BJ (cell line): Measurements from ENCODE around the gene ELFN2. TPM values are rescaled to one million over a fixed set of nuclear protein-coding genes. Genes with fewer than 3 reads are reported as not detected.

Experiments used
- CTCF ChIA-PET: fragments of 350-600 bp; formaldehyde crosslinking; extraction: SDS; loops from one replicate; lab custom pipeline; 2021; ENCODE audit warnings: antibody characterized with exemption, inconsistent platforms; lab: Yijun Ruan, JAX
- POLR2A ChIA-PET: fragments of 300-600 bp; sonication (Branson Sonifier 250); formaldehyde crosslinking; extraction: SDS; loops from one replicate; lab custom pipeline; 2021; ENCODE audit warnings: antibody characterized with exemption; lab: Charles Lee
- DNase-seq: peaks from one replicate; pipeline ENCODE4 v3.0.0-alpha.2; 2011; ENCODE audit warnings: low read depth
- H3K27me3 ChIP-seq: 2 replicates; pipeline ENCODE4 v1.6.0; 2011; ENCODE audit warnings: low read length; ENCODE audit not compliant: control insufficient read depth, insufficient read depth
- H3K36me3 ChIP-seq: 2 replicates; pipeline ENCODE4 v1.5.1; 2011; ENCODE audit warnings: low read length; ENCODE audit not compliant: control insufficient read depth, insufficient read depth
- H3K4me3 ChIP-seq: 2 replicates; pipeline ENCODE4 v1.5.1; 2011; ENCODE audit warnings: low read depth, mild to moderate bottlenecking, control low read depth, low read length
- CTCF ChIP-seq: IDR thresholded peaks from 2 replicates; pipeline ENCODE4 v1.5.1; 2011; ENCODE audit warnings: low read depth, mild to moderate bottlenecking, control low read depth, inconsistent platforms, low read length, moderate library complexity; ENCODE audit not compliant: insufficient read depth
- polyA plus RNA-seq: library from polyadenylated mRNA; depleted of rRNA; stranded (reverse); fragments of >200 nt; gene quantifications from 2 replicates; pipeline ENCODE4 v1.2.3, GENCODE V29; 2011

The ELFN2 gene
- polyA plus RNA-seq, 1 experiment, result 0.34 TPM

DNA sequence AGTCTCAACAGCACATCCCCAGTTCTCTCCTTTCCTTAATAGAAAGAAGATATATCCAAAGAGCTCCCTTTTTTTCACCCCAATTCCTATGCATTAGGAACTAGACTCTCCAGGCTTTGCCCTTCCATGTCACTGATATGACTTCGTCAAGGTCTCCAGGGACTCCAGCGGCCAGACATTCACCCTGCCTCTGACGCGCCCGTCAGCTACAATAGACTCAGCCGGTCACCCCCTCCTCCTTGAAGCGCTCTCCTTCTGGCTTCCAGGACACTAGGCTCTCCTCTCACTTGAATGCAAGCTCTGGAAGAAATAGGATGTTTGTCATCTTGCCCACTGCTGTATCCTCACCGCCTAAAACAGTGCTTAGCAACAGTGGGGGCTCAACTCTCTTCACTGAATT is 14.9 kb upstream of the ELFN2 start:
- no peak for DNase-seq

DNA sequence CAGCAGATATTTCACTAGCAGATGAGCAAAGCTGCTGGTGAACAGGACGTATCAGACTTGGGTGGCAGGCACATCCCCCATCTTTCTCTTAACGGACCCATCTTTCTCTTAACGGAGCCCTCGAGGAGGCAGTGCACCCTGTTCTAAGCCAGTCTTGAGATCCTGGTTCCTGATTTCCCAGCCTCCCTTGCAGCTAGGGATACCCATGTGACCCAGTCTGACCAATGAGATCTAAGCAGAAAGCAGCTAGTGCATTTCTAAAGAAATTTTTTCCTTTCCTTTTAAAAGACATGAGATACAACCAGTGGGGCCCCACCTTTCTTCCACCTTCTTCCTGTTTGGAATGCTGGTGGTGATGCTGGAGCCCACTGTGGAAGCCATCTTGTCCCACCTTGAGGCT is 13.6 kb upstream of the ELFN2 start:
- H3K27me3 ChIP-seq, result peaks cover 3% of the 10 kb centered on the region; the same call in 1 of the 2 replicates
- CTCF ChIA-PET, result interaction anchor here (1.5 to 4.4 kb wide), 2 partner anchors 11 to 181 kb away, joined by 3 to 21 read pairs; no protein-coding TSS in a partner anchor

More for the DNA sequence above, 14.9 kb upstream of the ELFN2 start:
- ChIA-PET CTCF (interaction anchor here (0.5 to 1.3 kb wide), 4 partner anchors 27 to 582 kb away, joined by 3 to 4 read pairs (median 3); no protein-coding TSS in a partner anchor), POLR2A (no interaction called here)
- TF ChIP-seq CTCF, result no peak
- Histone ChIP-seq H3K4me3 (no peak overlapping the region), H3K36me3 (no peaks in the 10 kb centered on the region), H3K27me3 (peaks cover 3% of the 10 kb centered on the region; the same call in 1 of the 2 replicates)

DNA sequence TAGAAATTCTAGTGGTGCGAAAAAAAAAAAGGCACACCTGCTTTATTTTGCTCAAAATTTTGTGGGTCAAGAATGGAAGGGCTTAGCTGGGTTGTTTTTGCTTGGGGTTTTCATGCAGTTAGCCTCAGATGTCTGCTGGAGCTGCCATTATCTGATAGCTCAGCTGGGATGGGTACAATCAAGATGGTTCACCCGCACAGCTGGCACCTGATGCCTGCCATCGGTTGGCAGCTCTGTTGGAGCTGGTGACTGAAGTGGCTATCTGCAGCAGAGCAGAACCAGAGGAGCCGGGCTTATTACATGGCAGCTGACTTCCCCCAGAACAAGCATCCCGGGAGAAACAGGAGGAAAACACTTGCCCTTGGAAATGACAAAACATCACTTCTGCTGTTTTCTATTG is 12.1 kb upstream of the ELFN2 start:
- no peak for DNase-seq
- CTCF ChIA-PET, result interaction anchor here (0.7 to 4.4 kb wide), 7 partner anchors 10 to 180 kb away, joined by 3 to 21 read pairs (median 4); no protein-coding TSS in a partner anchor
- POLR2A ChIA-PET, result no interaction called here
- no peak overlapping the region for H3K4me3 ChIP-seq
- H3K27me3 ChIP-seq, result 0 out of 2 replicates have a peak, but pooled peaks cover under 1% of the 10 kb centered on the region
- no peak for TF ChIP-seq CTCF
- H3K36me3 ChIP-seq, result no peaks in the 10 kb centered on the region

More for the DNA sequence above, 13.6 kb upstream of the ELFN2 start:
- POLR2A ChIA-PET, result no interaction called here
- H3K36me3 ChIP-seq, result no peaks in the 10 kb centered on the region
- DNase-seq, result no peak
- no peak overlapping the region for H3K4me3 ChIP-seq
- TF ChIP-seq CTCF, result no peak

DNA sequence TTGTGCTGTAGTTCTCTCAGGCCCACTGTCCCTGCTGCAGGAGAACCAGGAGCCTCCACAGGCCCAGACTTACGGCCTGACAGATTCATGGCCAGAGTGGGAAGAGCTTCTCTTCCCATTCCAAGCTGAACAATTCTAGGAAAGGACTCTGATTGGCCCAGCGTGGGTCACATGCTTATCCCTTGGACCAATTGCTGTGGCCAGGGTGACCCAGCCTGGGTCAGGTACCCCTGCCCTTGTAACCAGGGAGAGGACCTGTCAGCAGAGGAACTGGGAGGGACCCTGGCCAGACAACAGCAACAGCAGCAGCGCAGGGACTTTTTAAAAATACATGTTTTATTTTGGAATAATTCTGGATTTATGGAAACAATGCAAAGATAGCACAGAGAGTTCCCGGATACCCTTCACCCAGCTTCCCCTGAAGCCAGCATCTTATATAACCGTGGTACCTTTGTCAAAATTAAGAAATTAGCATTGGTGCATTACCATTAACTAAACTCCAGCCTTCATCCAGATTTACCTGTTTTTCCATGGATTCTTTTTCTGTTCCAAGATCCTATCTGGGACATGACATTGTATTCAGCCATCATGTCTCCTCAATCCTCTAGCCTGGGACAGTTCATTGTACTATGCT is 8.8 kb upstream of the ELFN2 start:
- POLR2A ChIA-PET, result no interaction called here

More for the DNA sequence above, 8.8 kb upstream of the ELFN2 start:
- Histone ChIP-seq H3K36me3 (no peaks in the 10 kb centered on the region), H3K27me3 (no peaks in the 10 kb centered on the region), H3K4me3 (no peak overlapping the region)
- DNase-seq, result no peak
- CTCF ChIA-PET, result interaction anchor here (1.1 kb wide), 1 partner anchor 18 kb away, joined by 4 read pairs; no protein-coding TSS in a partner anchor
- TF ChIP-seq CTCF, result no peak
